Right atrium auricular region (tissue), 2 donors: ENCODE measurements around the gene NCOR2. TPM values are rescaled to one million over a fixed set of nuclear protein-coding genes. Genes with fewer than 3 reads are reported as not detected.

ENCODE experiments used
- DNase-seq: peaks from one replicate; pipeline ENCODE4 v3.0.0-alpha.2; 2019; ENCODE audit warnings: low spot score
- H3K27ac ChIP-seq, 2 donors: fragments of 200-600 bp; sonication (generic); 1 replicate in 1 of 2; 2 replicates in 1 of 2; pipeline ENCODE4 v1.5.1; 2016 to 2019
- H3K27me3 ChIP-seq, 2 donors: fragments of 200-600 bp; sonication (generic); one replicate each; pipeline versions ENCODE4 v1.5.1 to v1.6.0; 2017 to 2019
- H3K36me3 ChIP-seq: fragments of 200-600 bp; sonication (generic); one replicate; pipeline ENCODE4 v1.5.1; 2016
- H3K4me1 ChIP-seq, 2 donors: fragments of 200-600 bp; sonication (generic); one replicate each; pipeline versions ENCODE4 v1.5.1 to v1.6.0; 2017 to 2019
- H3K4me3 ChIP-seq, 2 donors: fragments of 200-600 bp; sonication (generic); 1 replicate in 1 of 2; 2 replicates in 1 of 2; pipeline ENCODE4 v1.5.1; 2017 to 2019; ENCODE audit warnings: mild to moderate bottlenecking in 1 of 2, moderate library complexity in 1 of 2
- H3K9me3 ChIP-seq, 2 donors: fragments of 200-600 bp; sonication (generic); one replicate each; pipeline ENCODE4 v1.5.1; 2019
- total RNA-seq, 2 donors: library from RNA; depleted of rRNA; stranded (reverse); fragments of >200 nt; gene quantifications; one replicate each; pipeline ENCODE4 v1.1.0, GENCODE V29; 2016
- TF ChIP-seq, protein P1 (sequence below), 2 donors: fragments of 200-600 bp; sonication (generic); IDR thresholded peaks; one replicate each; pipeline ENCODE4 v1.5.1; 2019; ENCODE audit warnings: antibody characterized with exemption in 2 of 2

Gene NCOR2
- total RNA-seq, 2 donors from 2014 or later: 62.9 to 104 TPM

DNA sequence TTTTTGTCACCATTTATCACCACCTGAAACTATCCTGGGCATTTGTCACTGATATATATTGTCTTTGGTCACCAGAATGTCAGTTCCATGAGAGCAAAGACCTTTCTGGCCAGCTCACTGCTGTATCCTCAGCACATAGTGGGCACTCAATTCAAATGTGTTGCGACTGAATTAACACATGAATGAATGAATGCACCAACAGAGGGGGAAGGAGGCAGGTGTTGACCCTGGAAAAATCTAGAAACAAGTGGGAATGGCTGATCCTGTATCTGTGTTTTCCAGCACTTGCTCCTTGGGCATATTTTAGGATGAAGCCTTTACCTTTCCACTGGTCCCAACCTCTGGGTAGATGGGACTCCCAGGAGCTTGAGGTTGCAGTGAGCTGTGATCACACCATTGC lies 3.4 kb upstream of the NCOR2 start:
- H3K36me3 ChIP-seq: no peaks in the 10 kb centered on the region
- H3K4me3 ChIP-seq: no peak overlapping the region
- no peaks in the 10 kb centered on the region for H3K9me3 ChIP-seq
- peaks cover 0 to 24% of the 10 kb centered on the region in 2 donors for H3K4me1 ChIP-seq
- H3K27me3 ChIP-seq: no peaks in the 10 kb centered on the region
- TF ChIP-seq, protein P1, sequence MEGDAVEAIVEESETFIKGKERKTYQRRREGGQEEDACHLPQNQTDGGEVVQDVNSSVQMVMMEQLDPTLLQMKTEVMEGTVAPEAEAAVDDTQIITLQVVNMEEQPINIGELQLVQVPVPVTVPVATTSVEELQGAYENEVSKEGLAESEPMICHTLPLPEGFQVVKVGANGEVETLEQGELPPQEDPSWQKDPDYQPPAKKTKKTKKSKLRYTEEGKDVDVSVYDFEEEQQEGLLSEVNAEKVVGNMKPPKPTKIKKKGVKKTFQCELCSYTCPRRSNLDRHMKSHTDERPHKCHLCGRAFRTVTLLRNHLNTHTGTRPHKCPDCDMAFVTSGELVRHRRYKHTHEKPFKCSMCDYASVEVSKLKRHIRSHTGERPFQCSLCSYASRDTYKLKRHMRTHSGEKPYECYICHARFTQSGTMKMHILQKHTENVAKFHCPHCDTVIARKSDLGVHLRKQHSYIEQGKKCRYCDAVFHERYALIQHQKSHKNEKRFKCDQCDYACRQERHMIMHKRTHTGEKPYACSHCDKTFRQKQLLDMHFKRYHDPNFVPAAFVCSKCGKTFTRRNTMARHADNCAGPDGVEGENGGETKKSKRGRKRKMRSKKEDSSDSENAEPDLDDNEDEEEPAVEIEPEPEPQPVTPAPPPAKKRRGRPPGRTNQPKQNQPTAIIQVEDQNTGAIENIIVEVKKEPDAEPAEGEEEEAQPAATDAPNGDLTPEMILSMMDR (IDR thresholded peaks at IDR 0.05): no peak
- no peak for DNase-seq
- H3K27ac ChIP-seq: no peak overlapping the region

DNA sequence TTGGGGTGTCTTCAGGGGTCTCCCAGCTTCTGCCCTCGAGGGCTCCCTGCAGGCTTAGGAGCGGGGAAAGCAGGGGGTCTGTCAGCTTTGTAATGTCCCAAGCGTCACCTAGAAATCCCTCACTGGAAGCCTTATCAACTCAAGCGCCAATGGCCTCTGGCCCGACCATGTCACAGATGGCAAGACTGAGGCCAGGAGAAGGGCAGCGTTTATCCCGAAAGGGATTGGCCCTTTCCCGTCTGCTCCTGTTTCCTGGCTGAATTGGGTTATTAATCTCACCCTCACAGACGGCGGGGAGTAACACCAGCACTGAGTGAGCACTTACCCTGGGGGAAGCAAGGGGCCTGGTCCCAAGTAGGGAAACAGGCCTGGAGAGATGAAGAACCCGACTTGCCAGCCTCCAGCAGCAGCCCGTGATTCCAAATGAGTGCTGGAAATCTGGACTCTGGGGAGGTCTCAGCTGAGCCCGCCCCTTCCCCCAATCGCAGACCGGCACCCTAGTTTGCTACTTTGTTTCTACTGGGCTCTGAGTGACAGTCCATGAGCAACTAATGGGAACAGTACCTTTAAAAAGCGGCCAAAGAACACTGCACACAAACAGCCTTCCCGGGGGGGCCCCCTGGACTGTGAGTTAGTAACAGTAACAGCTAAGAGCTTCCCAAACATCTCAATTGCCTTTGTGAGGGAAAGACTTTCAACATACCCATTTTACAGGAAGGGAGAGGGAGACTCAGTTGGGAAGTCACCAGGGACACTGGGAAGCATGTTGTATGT lies 2.1 kb upstream of the NCOR2 start:
- Histone ChIP-seq H3K27ac (peak overlapping the region; percentile 87 to 90), H3K9me3 (no peaks in the 10 kb centered on the region), H3K4me1 (peaks cover 0 to 37% of the 10 kb centered on the region in 2 donors), H3K36me3 (no peaks in the 10 kb centered on the region), H3K4me3 (no peak overlapping the region), H3K27me3 (no peaks in the 10 kb centered on the region)
- TF ChIP-seq, protein P1 (IDR thresholded peaks at IDR 0.05): no peak
- DNase-seq: no peak

DNA sequence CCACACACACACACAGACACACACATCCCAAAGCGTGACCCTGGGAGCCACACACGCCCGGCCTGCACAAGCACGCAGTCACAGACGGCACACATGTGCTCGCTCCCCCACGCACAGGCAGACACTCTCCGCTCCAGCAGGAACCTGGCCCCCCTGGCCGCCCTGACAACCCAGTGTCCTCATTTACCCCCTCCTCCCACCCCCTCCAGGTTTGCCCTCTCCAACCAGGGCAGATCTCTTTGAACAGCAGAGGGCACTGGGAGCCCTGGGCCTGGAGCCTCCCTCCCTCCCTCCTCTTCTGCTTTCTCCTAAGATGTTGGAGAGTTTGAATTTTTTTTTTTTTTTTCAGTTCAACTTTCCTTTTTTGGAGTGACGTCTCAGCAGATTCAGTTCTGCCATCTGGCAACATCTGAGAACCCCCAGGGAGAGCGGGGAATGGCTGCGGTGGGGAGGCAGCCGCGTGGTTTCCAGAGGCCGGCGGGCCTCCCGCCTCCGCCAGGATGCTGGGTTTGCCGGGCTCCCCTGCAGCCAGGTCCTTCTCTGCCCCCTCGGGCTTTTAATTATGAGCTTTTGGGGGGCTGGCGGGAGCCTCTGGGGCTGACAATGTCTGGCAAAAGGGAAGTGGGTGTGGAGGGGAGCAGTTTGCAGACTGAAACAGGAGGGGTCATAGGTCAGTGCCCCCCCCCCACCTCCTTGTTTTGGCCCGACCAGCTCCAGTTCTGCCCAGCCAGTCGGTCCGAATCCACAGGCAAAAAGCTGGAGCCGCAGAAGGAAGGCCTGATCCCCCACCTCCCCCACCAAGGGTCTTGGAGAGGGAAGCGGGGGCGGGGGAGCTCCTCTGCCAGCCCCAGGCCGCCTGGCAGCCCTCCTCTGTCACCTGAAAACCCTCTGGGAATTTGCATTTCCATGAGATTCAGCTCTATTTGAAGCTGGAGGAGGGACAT lies 1.3 kb upstream of the NCOR2 start:
- Histone ChIP-seq H3K4me3 (peak overlapping the region in 1 of 2 donors; percentile 97), H3K27me3 (no peaks in the 10 kb centered on the region), H3K9me3 (no peaks in the 10 kb centered on the region), H3K27ac (peak overlapping the region; percentile 87 to 90), H3K36me3 (no peaks in the 10 kb centered on the region), H3K4me1 (peaks cover 0 to 45% of the 10 kb centered on the region in 2 donors)
- TF ChIP-seq, protein P1 (IDR thresholded peaks at IDR 0.05): peak in 1 of 2 donors; percentile 72
- DNase-seq: peak; percentile 79

DNA sequence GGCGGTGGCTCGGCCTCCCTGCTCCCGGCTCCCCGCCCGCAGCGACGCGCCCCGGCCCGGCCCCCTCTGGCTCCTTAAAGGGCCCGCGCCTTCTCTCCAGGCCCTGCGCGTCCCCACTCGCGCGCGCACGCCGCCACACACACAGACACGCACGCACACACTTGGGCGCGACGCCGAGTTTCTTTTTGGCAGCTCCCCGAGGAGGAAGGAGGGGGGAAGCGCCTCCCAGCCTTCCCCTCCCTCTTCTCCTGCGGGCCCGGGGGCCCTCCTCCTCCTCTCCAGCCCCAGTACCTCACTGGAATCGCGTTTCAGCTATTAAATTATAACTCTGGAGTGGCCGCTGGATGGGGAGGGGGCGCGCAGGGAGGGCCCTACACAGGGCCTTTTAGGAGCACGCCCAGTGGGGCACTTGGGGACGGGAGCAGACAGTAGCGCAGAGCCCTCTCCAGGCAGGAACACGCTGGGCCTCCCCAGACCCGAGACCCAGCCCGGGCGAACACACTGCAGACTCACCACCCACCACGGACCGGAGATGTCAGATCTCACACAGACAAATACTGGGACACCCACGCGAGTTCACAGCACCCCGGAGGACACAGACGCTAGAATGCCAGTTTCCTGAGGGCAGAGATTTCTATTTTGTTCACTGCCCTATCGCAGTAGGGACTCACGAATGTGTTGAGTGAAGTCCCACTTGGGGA lies 411 bp upstream of the NCOR2 start:
- TF ChIP-seq, protein P1 (IDR thresholded peaks at IDR 0.05): no peak
- H3K27ac ChIP-seq: peak overlapping the region; percentile 87 to 90
- H3K4me3 ChIP-seq: peak overlapping the region; percentile 33 to 97
- H3K36me3 ChIP-seq: no peaks in the 10 kb centered on the region
- DNase-seq: peak; percentile 96
- H3K9me3 ChIP-seq: no peaks in the 10 kb centered on the region
- H3K27me3 ChIP-seq: no peaks in the 10 kb centered on the region
- H3K4me1 ChIP-seq: peaks cover 0 to 54% of the 10 kb centered on the region in 2 donors

DNA sequence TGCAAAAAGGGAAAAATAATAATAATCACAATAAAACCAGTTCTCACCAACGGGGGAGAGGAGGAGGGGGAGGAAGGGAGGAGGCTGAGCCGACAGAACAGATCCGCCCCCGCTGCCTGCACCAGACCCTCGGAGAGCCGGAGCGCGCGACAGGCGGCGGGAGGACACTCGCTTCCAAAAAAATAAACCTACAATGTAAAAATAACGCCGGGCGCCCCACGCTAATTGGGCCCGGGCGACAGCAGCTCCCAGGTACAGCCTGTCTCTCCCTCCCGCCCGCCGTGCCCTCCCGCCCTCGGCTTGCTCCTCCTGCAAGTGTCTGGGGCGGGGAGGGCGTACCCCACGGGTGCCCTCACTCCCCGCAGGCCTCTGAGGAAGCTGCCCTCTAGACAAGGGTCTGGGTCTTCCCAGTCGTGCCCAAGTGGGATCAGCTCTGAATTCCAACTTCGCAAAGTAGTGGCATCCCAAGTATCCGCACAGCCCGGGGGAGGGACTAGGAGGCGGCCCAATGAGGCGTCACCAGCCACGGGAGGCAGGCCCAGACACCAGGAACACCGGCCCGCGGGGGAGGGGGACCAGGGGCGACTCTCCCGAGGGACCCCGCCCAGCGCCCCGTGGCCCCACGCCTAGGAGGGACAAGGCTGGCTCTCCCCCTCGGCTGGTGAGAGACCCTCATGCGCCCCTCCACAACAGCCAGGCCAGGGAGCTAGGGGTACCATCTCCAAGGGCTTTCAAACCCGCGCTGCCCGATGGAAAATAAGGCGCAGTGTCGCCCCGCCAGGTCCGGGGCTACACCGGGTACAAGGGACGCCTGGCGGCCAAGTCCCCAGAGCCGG lies 1.0 kb downstream of the NCOR2 start:
- peak; percentile 93 for DNase-seq
- H3K27ac ChIP-seq: peak overlapping the region; percentile 99 to 100
- H3K4me1 ChIP-seq: peaks cover 0 to 69% of the 10 kb centered on the region in 2 donors
- TF ChIP-seq, protein P1 (IDR thresholded peaks at IDR 0.05): peak in 1 of 2 donors; percentile 39
- peak overlapping the region; percentile 97 to 98 for H3K4me3 ChIP-seq
- no peaks in the 10 kb centered on the region for H3K9me3 ChIP-seq
- H3K27me3 ChIP-seq: no peaks in the 10 kb centered on the region
- H3K36me3 ChIP-seq: no peaks in the 10 kb centered on the region
